GM21423 (cell line): ENCODE results near the gene ZNF827.

Experiments
- ATAC-seq: cut with Tn5 transposase; IDR thresholded peaks from one replicate; pipeline ENCODE4 v1.9.1; 2021; ENCODE audit warnings: mild to moderate bottlenecking, moderate library complexity; ENCODE audit not compliant: unreplicated experiment

The ZNF827 gene

GRCh38 chr4:145723336-145723735, 215.3 kb downstream of the ZNF827 start:
- no peak for ATAC-seq

GRCh38 chr4:145722561-145722960, 216.1 kb downstream of the ZNF827 start:
- no peak for ATAC-seq

- no peak for ATAC-seq
These were observed 218.0 kb downstream of the ZNF827 start for GRCh38 chr4:145720656-145721055.

GRCh38 chr4:145719752-145720624, 218.6 kb downstream of the ZNF827 start:
- peak; percentile 63 for ATAC-seq

- no peak for ATAC-seq
These were observed 221.9 kb downstream of the ZNF827 start for GRCh38 chr4:145716661-145717200.

- ATAC-seq = no peak
These were observed 222.4 kb downstream of the ZNF827 start for GRCh38 chr4:145716200-145716599.

- peak; percentile 72 for ATAC-seq
These were observed 228.8 kb downstream of the ZNF827 start for GRCh38 chr4:145709843-145710242.

- no peak for ATAC-seq
These were observed 229.3 kb downstream of the ZNF827 start for GRCh38 chr4:145709336-145709735.
